CD4-positive, alpha-beta T cell (primary cell): ENCODE measurements around the gene RAB31. TPM values are rescaled to one million over a fixed set of nuclear protein-coding genes. Genes with fewer than 3 reads are reported as not detected.
"Not testable (repeated sequence)": the region's sequence is repeated elsewhere in the genome, so short reads cannot be mapped to it uniquely, and the experiment has no call there.

Source experiments
- ATAC-seq: fragments of 200-7000 bp; cut with Tn5 transposase; one replicate; pipeline ENCODE4 v1.10.0; 2022; ENCODE audit warnings: mild to moderate bottlenecking; ENCODE audit not compliant: poor library complexity
- CTCF ChIA-PET: fragments of 350-600 bp; sonication (Branson Sonifier 250); formaldehyde crosslinking; loops from one replicate; lab custom pipeline; 2021; ENCODE audit warnings: antibody characterized with exemption, inconsistent platforms; lab: Charles Lee
- POLR2A ChIA-PET: fragments of 350-600 bp; sonication (Branson Sonifier 250); formaldehyde crosslinking; loops from one replicate; lab custom pipeline; 2021; ENCODE audit warnings: antibody characterized with exemption, inconsistent platforms; lab: Charles Lee
- DNase-seq, 14 experiments: peaks; one replicate each; pipeline ENCODE4 v3.0.0-alpha.2; 2013 to 2020; ENCODE audit warnings: mixed read lengths in 2 of 14
- H3K27ac ChIP-seq, 2 donors: one replicate each; pipeline versions ENCODE4 v1.5.1 to v1.7.0; 2013; ENCODE audit warnings: low read length in 2 of 2, low read depth in 1 of 2, mild to moderate bottlenecking in 1 of 2
- H3K27me3 ChIP-seq, 2 experiments: 1 replicate in 1 of 2; 2 replicates in 1 of 2; pipeline versions ENCODE4 v1.6.1 to v1.7.0; 2013; ENCODE audit warnings: low read length in 2 of 2, control low read depth in 1 of 2, mild to moderate bottlenecking in 1 of 2, moderate library complexity in 1 of 2; ENCODE audit not compliant: insufficient read depth in 2 of 2, control insufficient read depth in 1 of 2
- H3K36me3 ChIP-seq: one replicate; pipeline ENCODE4 v1.6.1; 2013; ENCODE audit warnings: low read length, control low read depth; ENCODE audit not compliant: insufficient read depth
- H3K4me1 ChIP-seq: one replicate; pipeline ENCODE4 v1.6.1; 2013; ENCODE audit warnings: low read length, control low read depth; ENCODE audit not compliant: insufficient read depth
- H3K4me3 ChIP-seq: one replicate; pipeline ENCODE4 v1.5.1; 2013; ENCODE audit warnings: mild to moderate bottlenecking, low read length, moderate library complexity
- H3K9me3 ChIP-seq, 2 experiments: 1 replicate in 1 of 2; 2 replicates in 1 of 2; pipeline versions ENCODE4 v1.6.1 to v1.7.0; 2013; ENCODE audit warnings: low read length in 2 of 2, mild to moderate bottlenecking in 2 of 2, control low read depth in 1 of 2, moderate library complexity in 1 of 2; ENCODE audit not compliant: control insufficient read depth in 1 of 2, insufficient read depth in 1 of 2
- H3K27ac Mint-ChIP-seq: one replicate; pipeline ENCODE4 v1.8.0; 2020; ENCODE audit warnings: mixed read lengths
- H3K27me3 Mint-ChIP-seq: one replicate; pipeline ENCODE4 v1.8.0; 2021; ENCODE audit warnings: mixed read lengths
- H3K36me3 Mint-ChIP-seq: one replicate; pipeline ENCODE4 v1.8.0; 2021; ENCODE audit warnings: low read depth, mixed read lengths
- H3K4me1 Mint-ChIP-seq: one replicate; pipeline ENCODE4 v1.8.0; 2021; ENCODE audit warnings: low read depth, mixed read lengths
- H3K4me3 Mint-ChIP-seq: one replicate; pipeline ENCODE4 v1.8.0; 2020; ENCODE audit warnings: mild to moderate bottlenecking, mixed read lengths
- H3K9me3 Mint-ChIP-seq: one replicate; pipeline ENCODE4 v1.8.0; 2020; ENCODE audit warnings: mixed read lengths
- intact Hi-C, 2 experiments: fragments of 100-400 bp; cut with DNase I in 1 of 2; cut with micrococcal nuclease in 1 of 2; formaldehyde crosslinking; loops; one replicate each; pipeline versions ENCODE4 v1.15.1 to v1.9.0; 2023 to 2025; cut with DNase I, micrococcal nuclease
- total RNA-seq, 174 experiments: library from RNA in 2 of 174; stranded (reverse) in 2 of 174; gene quantifications; one replicate each; pipeline ENCODE4 v1.2.3 and lab custom pipeline; 2021 to 2026
- TF ChIP-seq, protein P1 (sequence below): fragments of 200-600 bp; IDR thresholded peaks from one replicate; pipeline ENCODE4 v1.8.0; 2022; ENCODE audit warnings: antibody characterized with exemption, mild to moderate bottlenecking

The RAB31 gene
- total RNA-seq, 2 experiments from 2014 or later: 1.1 to 1.3 TPM

GRCh38 chr18:9765501-9765900 lies 57.4 kb downstream of the RAB31 start:
- no peaks in the 10 kb centered on the region for H3K9me3 Mint-ChIP-seq
- H3K27ac Mint-ChIP-seq: no peak overlapping the region
- H3K36me3 ChIP-seq: no peaks in the 10 kb centered on the region
- no peaks in the 10 kb centered on the region for H3K4me1 ChIP-seq
- peaks cover 0 to 3% of the 10 kb centered on the region in 2 experiments for H3K27me3 ChIP-seq
- H3K4me3 Mint-ChIP-seq: no peak overlapping the region
- POLR2A ChIA-PET: interaction anchor here (0.6 kb wide), 1 partner anchor 8 kb away, joined by 3 read pairs; no protein-coding TSS in a partner anchor
- CTCF ChIA-PET: no interaction called here
- DNase-seq (no peak), ATAC-seq (no peak)
- H3K27ac ChIP-seq: no peak overlapping the region
- no peaks in the 10 kb centered on the region for H3K9me3 ChIP-seq
- H3K4me1 Mint-ChIP-seq: no peaks in the 10 kb centered on the region
- H3K4me3 ChIP-seq: no peak overlapping the region
- no peaks in the 10 kb centered on the region for H3K36me3 Mint-ChIP-seq
- TF ChIP-seq, protein P1, sequence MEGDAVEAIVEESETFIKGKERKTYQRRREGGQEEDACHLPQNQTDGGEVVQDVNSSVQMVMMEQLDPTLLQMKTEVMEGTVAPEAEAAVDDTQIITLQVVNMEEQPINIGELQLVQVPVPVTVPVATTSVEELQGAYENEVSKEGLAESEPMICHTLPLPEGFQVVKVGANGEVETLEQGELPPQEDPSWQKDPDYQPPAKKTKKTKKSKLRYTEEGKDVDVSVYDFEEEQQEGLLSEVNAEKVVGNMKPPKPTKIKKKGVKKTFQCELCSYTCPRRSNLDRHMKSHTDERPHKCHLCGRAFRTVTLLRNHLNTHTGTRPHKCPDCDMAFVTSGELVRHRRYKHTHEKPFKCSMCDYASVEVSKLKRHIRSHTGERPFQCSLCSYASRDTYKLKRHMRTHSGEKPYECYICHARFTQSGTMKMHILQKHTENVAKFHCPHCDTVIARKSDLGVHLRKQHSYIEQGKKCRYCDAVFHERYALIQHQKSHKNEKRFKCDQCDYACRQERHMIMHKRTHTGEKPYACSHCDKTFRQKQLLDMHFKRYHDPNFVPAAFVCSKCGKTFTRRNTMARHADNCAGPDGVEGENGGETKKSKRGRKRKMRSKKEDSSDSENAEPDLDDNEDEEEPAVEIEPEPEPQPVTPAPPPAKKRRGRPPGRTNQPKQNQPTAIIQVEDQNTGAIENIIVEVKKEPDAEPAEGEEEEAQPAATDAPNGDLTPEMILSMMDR: no peak
- intact Hi-C loops: no loop called here
- H3K27me3 Mint-ChIP-seq: no peaks in the 10 kb centered on the region

- no peak for ATAC-seq
- Histone ChIP-seq H3K4me1 (no peaks in the 10 kb centered on the region), H3K36me3 (no peaks in the 10 kb centered on the region), H3K9me3 (no peaks in the 10 kb centered on the region), H3K27me3 (peaks cover 0 to 3% of the 10 kb centered on the region in 2 experiments), H3K4me3 (no peak overlapping the region), H3K27ac (no peak overlapping the region)
- Mint-ChIP-seq H3K9me3 (no peaks in the 10 kb centered on the region), H3K27me3 (no peaks in the 10 kb centered on the region), H3K4me3 (no peak overlapping the region), H3K4me1 (no peaks in the 10 kb centered on the region), H3K36me3 (no peaks in the 10 kb centered on the region), H3K27ac (no peak overlapping the region)
- no peak for DNase-seq
- ChIA-PET POLR2A (interaction anchor here (0.6 kb wide), 1 partner anchor 8 kb away, joined by 3 read pairs; no protein-coding TSS in a partner anchor), CTCF (no interaction called here)
- TF ChIP-seq, protein P1: no peak
- intact Hi-C loops: no loop called here
Measured at GRCh38 chr18:9766076-9766481, 58.0 kb downstream of the RAB31 start.

- ATAC-seq (no peak), DNase-seq (no peak)
- intact Hi-C loops: no loop called here
- Mint-ChIP-seq H3K27me3 (peaks cover 5% of the 10 kb centered on the region), H3K4me1 (no peaks in the 10 kb centered on the region), H3K4me3 (no peak overlapping the region), H3K36me3 (no peaks in the 10 kb centered on the region), H3K27ac (no peak overlapping the region), H3K9me3 (no peaks in the 10 kb centered on the region)
- no peak overlapping the region for H3K27ac ChIP-seq
- H3K36me3 ChIP-seq: no peaks in the 10 kb centered on the region
- H3K9me3 ChIP-seq: no peaks in the 10 kb centered on the region
- H3K4me1 ChIP-seq: no peaks in the 10 kb centered on the region
- ChIA-PET POLR2A (no interaction called here), CTCF (no interaction called here)
- no peaks in the 10 kb centered on the region for H3K27me3 ChIP-seq
- H3K4me3 ChIP-seq: no peak overlapping the region
- TF ChIP-seq, protein P1: no peak
Measured at GRCh38 chr18:9766740-9767139, 58.6 kb downstream of the RAB31 start.

GRCh38 chr18:9768071-9768691 lies 60.1 kb downstream of the RAB31 start:
- DNase-seq, H3K4me1 ChIP-seq, H3K27me3 ChIP-seq, H3K36me3 Mint-ChIP-seq, H3K4me1 Mint-ChIP-seq, H3K4me3 ChIP-seq, H3K9me3 ChIP-seq, H3K9me3 Mint-ChIP-seq, H3K27ac ChIP-seq, CTCF ChIA-PET, ATAC-seq, H3K27ac Mint-ChIP-seq, POLR2A ChIA-PET, H3K4me3 Mint-ChIP-seq, intact Hi-C loops, H3K36me3 ChIP-seq: not testable (repeated sequence)
- H3K27me3 Mint-ChIP-seq: peaks cover 18% of the 10 kb centered on the region

DNA sequence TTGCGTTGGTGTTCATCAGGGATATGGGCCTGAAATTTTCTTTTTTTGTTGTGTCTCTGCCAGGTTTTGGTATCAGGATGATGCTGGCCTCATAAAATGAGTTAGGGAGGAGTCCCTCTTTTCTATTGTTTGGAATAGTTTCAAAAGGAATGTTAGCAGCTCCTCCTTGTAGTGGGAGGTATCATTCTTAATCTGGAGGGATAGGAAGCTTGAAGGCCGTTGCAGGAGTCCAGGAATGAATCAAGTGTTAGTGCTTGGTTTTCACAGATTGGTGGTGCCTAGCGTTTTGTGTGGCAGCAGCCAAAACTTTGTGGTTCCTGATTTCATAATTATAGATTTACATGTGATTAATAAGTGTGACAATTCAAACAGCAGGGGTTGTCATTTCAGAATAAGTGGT lies 62.0 kb downstream of the RAB31 start:
- POLR2A ChIA-PET, H3K4me1 Mint-ChIP-seq, DNase-seq, H3K36me3 Mint-ChIP-seq, H3K27me3 ChIP-seq, H3K9me3 Mint-ChIP-seq, H3K27ac Mint-ChIP-seq, H3K4me1 ChIP-seq, ATAC-seq, H3K36me3 ChIP-seq, CTCF ChIA-PET, H3K27ac ChIP-seq, H3K4me3 Mint-ChIP-seq, H3K9me3 ChIP-seq, intact Hi-C loops, H3K4me3 ChIP-seq: not testable (repeated sequence)
- H3K27me3 Mint-ChIP-seq: peaks cover 29% of the 10 kb centered on the region
